ENCODE results near the gene SEMA5A. TPM values are rescaled to one million over a fixed set of nuclear protein-coding genes. Genes with fewer than 3 reads are reported as not detected.

SEMA5A gene
- total and polyA plus RNA-seq, 2 of the 13 experiments (the other 11 are each of a cell fraction or from before 2014, with no cell fraction given): 0.01 TPM; not detected in 1

- BruUV-seq (replicated peaks): no TSS peak
- FAIRE-seq (no peak), DNase-seq (ENCODE audit: low spot score) (no peak), ATAC-seq (no peak)
- WGBS (ENCODE audit: low lambda C conversion rate): 8% methylated on average over 5 of the region's 5 CpGs
- H3K4me1 ChIP-seq (ENCODE audit: insufficient read depth, low read length): no peaks in the 10 kb centered on the region
- H3K27ac ChIP-seq (ENCODE audit: extremely low read length, insufficient read depth, low read length): no peak overlapping the region
- H3K9me3 ChIP-seq (ENCODE audit: low read length): peaks cover 5% of the 10 kb centered on the region; the same call in 1 of the 2 replicates
- no peaks in the 10 kb centered on the region for H3K27me3 ChIP-seq (ENCODE audit: control insufficient read depth in 1 of 2, insufficient read depth in 2 of 2, low read length in 2 of 2)
- H3K79me2 ChIP-seq (ENCODE audit: insufficient read depth, low read length): no peaks in the 10 kb centered on the region
- no peaks in the 10 kb centered on the region for H3K36me3 ChIP-seq (replicated peaks in 1 of 2; ENCODE audit: control insufficient read depth in 1 of 2, insufficient read depth in 2 of 2, low read length in 2 of 2)
- POLR2A ChIA-PET: no interaction called here
- no peak overlapping the region for H2AFZ ChIP-seq (ENCODE audit: low read length)
- TF ChIP-seq ZNF510 (CRISPR knock-in tag; IDR thresholded peaks at IDR 0.05; ENCODE audit: low read depth) (no peak), FOSL2 (CRISPR knock-in tag; IDR thresholded peaks at IDR 0.05) (0 out of 2 replicates have a peak, but pooled peaks have one; percentile 10), ZBTB8A (CRISPR knock-in tag; IDR thresholded peaks at IDR 0.05; ENCODE audit: borderline replicate concordance, low read depth) (no peak)
- in situ Hi-C loops (cut with HindIII; ENCODE audit: extremely low pct_ligation_motif_present, low pct_unique_long_range_greater_than_20kb): no loop called here
- no peak overlapping the region for H3K4me2 ChIP-seq (ENCODE audit: low read depth, low read length)
- CTCF ChIA-PET (ENCODE audit: low intra/inter-chr PET ratio, low total read pairs): no interaction called here
- no peak overlapping the region for H3K4me3 ChIP-seq (replicated peaks in 1 of 3; ENCODE audit: insufficient read depth in 1 of 3, low read depth in 2 of 3, low read length in 3 of 3)
- no peaks in the 10 kb centered on the region for H4K20me1 ChIP-seq (ENCODE audit: insufficient read depth, low read length)
- intact Hi-C loops (cut with micrococcal nuclease; ENCODE audit: unreplicated experiment): no loop called here
- no peak overlapping the region for H3K9ac ChIP-seq (ENCODE audit: insufficient read depth, low read depth, low read length)
Observed at GRCh38 chr5:9188131-9188530, 357.7 kb downstream of the SEMA5A start.

GRCh38 chr5:9187614-9188013 is 358.3 kb downstream of the SEMA5A start:
- Histone ChIP-seq H2AFZ (ENCODE audit: low read length) (no peak overlapping the region), H3K27ac (ENCODE audit: extremely low read length, insufficient read depth, low read length) (no peak overlapping the region), H3K9ac (ENCODE audit: insufficient read depth, low read depth, low read length) (no peak overlapping the region), H4K20me1 (ENCODE audit: insufficient read depth, low read length) (no peaks in the 10 kb centered on the region), H3K4me1 (ENCODE audit: insufficient read depth, low read length) (no peaks in the 10 kb centered on the region), H3K4me3 (replicated peaks in 1 of 3; ENCODE audit: insufficient read depth in 1 of 3, low read depth in 2 of 3, low read length in 3 of 3) (no peak overlapping the region), H3K79me2 (ENCODE audit: insufficient read depth, low read length) (no peaks in the 10 kb centered on the region), H3K27me3 (ENCODE audit: control insufficient read depth in 1 of 2, insufficient read depth in 2 of 2, low read length in 2 of 2) (no peaks in the 10 kb centered on the region; a peak in 1 of 5 replicates), H3K9me3 (ENCODE audit: low read length) (peaks cover 5% of the 10 kb centered on the region; the same call in 1 of the 2 replicates), H3K4me2 (ENCODE audit: low read depth, low read length) (no peak overlapping the region), H3K36me3 (replicated peaks in 1 of 2; ENCODE audit: control insufficient read depth in 1 of 2, insufficient read depth in 2 of 2, low read length in 2 of 2) (no peaks in the 10 kb centered on the region)
- no peak for DNase-seq (ENCODE audit: low spot score)
- no TSS peak for BruUV-seq (replicated peaks)
- intact Hi-C loops (cut with micrococcal nuclease; ENCODE audit: unreplicated experiment): no loop called here
- no peak for TF ChIP-seq STAT6 (CRISPR knock-in tag; IDR thresholded peaks at IDR 0.05; ENCODE audit: borderline replicate concordance)
- ChIA-PET CTCF (ENCODE audit: low intra/inter-chr PET ratio, low total read pairs) (no interaction called here), POLR2A (no interaction called here)
- WGBS (ENCODE audit: low lambda C conversion rate): 5% methylated on average over 5 of the region's 5 CpGs
- no peak for ATAC-seq
- no peak for FAIRE-seq
- in situ Hi-C loops (cut with HindIII; ENCODE audit: extremely low pct_ligation_motif_present, low pct_unique_long_range_greater_than_20kb): no loop called here
